Muscle of leg (tissue), 11 donors: Measurements from ENCODE around the gene FHIT. TPM values are rescaled to one million over a fixed set of nuclear protein-coding genes. Genes with fewer than 3 reads are reported as not detected.
A peak's percentile ranks its signal among the peaks of the same experiment; 100 is the strongest.

Experiments
- DNase-seq: peaks from one replicate; pipeline ENCODE4 v3.0.0; 2013
- H3K27ac ChIP-seq: one replicate; pipeline ENCODE4 v1.5.1; 2013; ENCODE audit warnings: mild to moderate bottlenecking, low read length, control low read depth
- H3K27me3 ChIP-seq: one replicate; pipeline ENCODE4 v1.6.1; 2013; ENCODE audit warnings: low read length; ENCODE audit not compliant: control insufficient read depth, insufficient read depth
- H3K36me3 ChIP-seq: one replicate; pipeline ENCODE4 v1.6.1; 2013; ENCODE audit warnings: low read length; ENCODE audit not compliant: control insufficient read depth, insufficient read depth
- H3K4me1 ChIP-seq: one replicate; pipeline ENCODE4 v1.6.1; 2013; ENCODE audit warnings: low read length; ENCODE audit not compliant: control insufficient read depth, insufficient read depth
- H3K4me3 ChIP-seq: one replicate; pipeline ENCODE4 v1.5.1; 2013; ENCODE audit warnings: low read length, control low read depth
- H3K9me3 ChIP-seq: replicated peaks from 2 replicates; pipeline ENCODE4 v1.6.1; 2013; ENCODE audit warnings: low read depth, low read length; ENCODE audit not compliant: control insufficient read depth
- WGBS: methylation state at CpG from one replicate; pipeline ENCODE4 v1.1.5; 2013; ENCODE audit warnings: missing lambda C conversion rate; ENCODE audit not compliant: insufficient coverage; 5-methylcytosine and 5-hydroxymethylcytosine counted together
- polyA plus RNA-seq, 8 donors: library from polyadenylated mRNA; unstranded; fragments of 120-200 nt; gene quantifications; one replicate each; pipeline versions ENCODE4 v1.2.1 to v1.2.3, GENCODE V29; 2013; ENCODE audit warnings: inconsistent platforms in 1 of 8, low replicate concordance in 1 of 8; ENCODE audit not compliant: insufficient read length in 8 of 8, insufficient read depth in 1 of 8
- total RNA-seq: library from RNA; stranded (reverse); fragments of 120-200 nt; gene quantifications from one replicate; pipeline ENCODE4 v1.2.4, GENCODE V29; 2013

The FHIT gene
- total and polyA plus RNA-seq, 9 donors, result 4.1 to 8.0 (median 5.3) TPM

DNA sequence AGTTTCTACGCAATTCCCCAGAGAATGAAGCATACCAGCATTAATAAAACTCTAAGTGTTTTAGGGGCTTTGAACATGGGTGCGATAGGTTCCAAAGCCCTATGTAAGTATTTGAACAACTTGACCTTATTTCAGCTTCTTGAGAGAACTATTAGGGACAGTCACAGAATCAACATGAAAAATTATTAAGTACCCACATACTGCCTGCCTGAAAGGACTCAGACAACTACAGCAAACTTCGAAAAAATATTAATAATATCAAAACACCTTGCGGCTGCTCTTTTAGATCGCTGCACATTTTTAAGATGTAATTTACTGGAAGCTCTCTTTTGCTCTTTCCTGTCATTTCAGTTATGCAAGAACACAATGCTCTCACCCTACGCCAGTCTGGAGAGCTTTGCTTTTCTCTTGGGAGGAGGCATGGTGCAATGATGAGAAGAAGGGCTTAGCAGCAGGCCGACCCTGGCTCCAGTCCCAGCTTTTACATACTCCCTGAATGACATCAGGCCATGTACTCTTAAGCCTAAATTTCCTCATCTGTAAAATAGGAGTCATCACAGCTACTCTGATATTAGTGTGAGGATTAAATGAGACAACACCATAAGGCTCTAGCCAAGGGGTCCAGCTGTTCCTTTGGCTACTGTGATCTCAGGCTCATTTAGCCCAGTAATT is 640.7 kb downstream of the FHIT start:
- Histone ChIP-seq H3K4me1 (peaks cover 2% of the 10 kb centered on the region), H3K4me3 (no peak overlapping the region), H3K27me3 (no peaks in the 10 kb centered on the region), H3K36me3 (no peaks in the 10 kb centered on the region), H3K27ac (no peak overlapping the region), H3K9me3 (no peaks in the 10 kb centered on the region)
- peak; percentile 60 for DNase-seq
- no CpG with 5 or more reads among the region's 7 CpGs for WGBS

DNA sequence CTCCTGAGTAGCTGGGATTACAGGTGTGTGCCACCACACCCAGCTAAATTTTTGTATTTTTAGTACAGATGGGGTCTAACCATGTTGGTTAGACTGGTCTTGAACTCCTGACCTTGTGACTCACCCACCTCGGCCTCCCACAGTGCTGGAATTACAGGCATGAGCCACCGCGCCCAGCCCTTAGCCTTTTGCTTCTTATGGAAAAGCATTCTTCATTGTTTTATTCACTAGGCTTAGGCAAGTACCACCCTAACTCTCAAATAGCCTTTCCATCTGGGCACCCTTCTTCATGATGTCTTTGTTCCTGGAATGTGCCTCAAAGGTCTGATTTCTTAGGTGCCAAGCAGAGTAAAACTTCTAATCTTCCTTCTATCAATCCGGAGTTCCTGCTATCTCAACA is 641.8 kb downstream of the FHIT start:
- 88% methylated on average over 3 of the region's 4 CpGs for WGBS
- no peak for DNase-seq
- Histone ChIP-seq H3K9me3 (no peaks in the 10 kb centered on the region), H3K27me3 (no peaks in the 10 kb centered on the region), H3K4me1 (peaks cover 2% of the 10 kb centered on the region), H3K36me3 (no peaks in the 10 kb centered on the region), H3K27ac (no peak overlapping the region), H3K4me3 (no peak overlapping the region)

DNA sequence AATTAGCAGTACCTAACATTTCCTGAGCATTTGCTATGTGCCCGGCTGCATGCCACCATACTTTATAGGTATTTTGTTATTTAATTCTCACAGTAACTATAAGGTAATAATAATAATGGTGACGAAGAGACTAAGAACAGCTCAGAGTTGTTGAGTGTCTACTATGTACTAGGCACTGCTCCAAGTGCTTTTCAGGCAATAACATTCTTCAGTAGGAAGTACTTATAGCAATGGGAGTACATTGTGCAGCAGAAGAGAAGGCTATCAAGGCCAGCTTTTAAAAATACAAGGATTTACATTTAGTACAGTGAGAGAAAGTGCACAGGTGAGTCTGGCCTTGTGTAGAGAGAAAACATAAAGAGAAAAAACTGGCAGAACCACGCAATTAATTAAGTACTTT is 647.4 kb downstream of the FHIT start:
- no peak for DNase-seq
- whole genome bisulfite sequencing, result 86% methylated on average over 1 of the region's 3 CpGs
- Histone ChIP-seq H3K4me3 (no peak overlapping the region), H3K27ac (no peak overlapping the region), H3K4me1 (no peaks in the 10 kb centered on the region), H3K27me3 (no peaks in the 10 kb centered on the region), H3K36me3 (no peaks in the 10 kb centered on the region), H3K9me3 (no peaks in the 10 kb centered on the region)

DNA sequence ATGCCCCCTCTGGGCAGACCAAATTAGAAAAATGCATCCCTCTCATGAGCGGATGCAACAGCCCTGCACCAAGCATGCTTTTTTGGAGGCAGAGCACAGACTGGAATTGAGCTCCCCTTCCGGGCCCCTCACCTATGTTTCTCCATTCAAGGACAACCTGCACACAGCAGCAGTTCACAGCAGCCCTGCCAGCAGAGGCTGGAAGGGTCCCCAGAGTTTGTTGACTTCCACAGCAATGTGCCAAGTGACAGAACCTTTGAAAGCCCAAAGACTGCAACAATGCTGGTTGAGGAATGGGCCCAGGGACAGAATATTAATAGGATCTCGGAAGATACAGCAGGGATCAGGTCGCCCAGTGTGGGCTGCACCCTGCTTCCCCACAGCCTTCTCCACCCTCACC is 650.4 kb downstream of the FHIT start:
- WGBS, result 98% methylated on average over 4 of the region's 4 CpGs
- DNase-seq, result no peak
- no peaks in the 10 kb centered on the region for H3K27me3 ChIP-seq
- H3K36me3 ChIP-seq, result no peaks in the 10 kb centered on the region
- no peak overlapping the region for H3K4me3 ChIP-seq
- no peaks in the 10 kb centered on the region for H3K4me1 ChIP-seq
- H3K27ac ChIP-seq, result no peak overlapping the region
- H3K9me3 ChIP-seq, result no peaks in the 10 kb centered on the region

DNA sequence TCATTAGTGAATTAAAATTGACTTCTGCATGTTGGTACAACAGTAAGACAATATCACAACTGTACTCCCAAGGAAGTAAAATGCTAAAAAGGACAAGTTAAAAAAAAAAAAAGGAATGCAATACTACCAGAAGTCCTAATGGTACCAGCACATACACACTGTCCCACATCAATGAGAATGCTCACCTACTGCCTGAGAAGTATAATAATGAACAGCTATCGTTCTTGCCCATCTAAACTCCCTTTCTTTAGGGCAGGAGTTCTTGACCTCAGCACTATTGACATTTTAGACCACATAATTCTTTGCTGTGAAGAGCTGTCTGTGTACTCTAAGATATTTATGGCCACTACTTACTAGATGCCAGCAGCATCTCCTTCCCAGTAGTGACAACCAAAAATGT is 651.7 kb downstream of the FHIT start:
- no peaks in the 10 kb centered on the region for H3K4me1 ChIP-seq
- no peak for DNase-seq
- no peak overlapping the region for H3K27ac ChIP-seq
- H3K27me3 ChIP-seq, result no peaks in the 10 kb centered on the region
- WGBS, result no CpG with 5 or more reads among the region's 1 CpG
- no peak overlapping the region for H3K4me3 ChIP-seq
- H3K9me3 ChIP-seq, result no peaks in the 10 kb centered on the region
- H3K36me3 ChIP-seq, result no peaks in the 10 kb centered on the region

DNA sequence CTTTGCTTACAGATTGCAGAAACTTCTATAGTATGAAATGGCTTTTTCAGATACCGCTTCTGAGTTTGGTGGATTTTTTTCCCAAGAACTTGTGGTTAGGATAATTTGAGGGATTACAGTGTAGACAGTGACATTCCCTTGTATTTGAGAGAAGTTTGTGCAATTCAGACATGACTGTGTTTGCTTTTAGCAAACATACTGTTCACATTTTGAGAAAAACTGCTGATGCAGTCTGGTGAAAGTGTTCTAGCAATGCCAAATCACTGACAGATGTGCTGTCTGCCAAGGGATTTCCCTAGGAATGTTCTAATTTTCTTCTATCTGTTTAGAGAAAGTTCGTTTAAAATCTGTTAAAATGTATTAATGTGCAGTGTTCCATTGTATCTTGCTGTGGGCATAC is 652.6 kb downstream of the FHIT start:
- H3K36me3 ChIP-seq, result no peaks in the 10 kb centered on the region

DNA sequence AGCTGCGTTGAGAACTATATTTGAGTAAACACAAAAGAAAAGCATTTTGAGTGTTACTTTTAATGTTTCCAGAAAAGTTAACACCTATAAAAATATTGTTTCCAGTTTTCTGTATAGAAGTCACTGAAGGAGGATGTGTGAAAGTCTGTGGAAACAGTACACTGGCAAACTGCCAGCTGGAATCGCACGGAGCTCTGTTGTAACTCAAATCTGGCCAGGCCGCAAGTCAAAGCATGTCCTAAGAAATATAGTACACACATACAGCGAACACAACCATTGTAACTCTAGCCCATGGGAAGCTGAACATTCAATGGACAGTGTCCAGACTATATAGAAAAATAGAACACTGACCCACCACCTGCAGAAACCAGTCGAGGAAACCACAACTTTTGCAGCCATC is 657.2 kb downstream of the FHIT start:
- Histone ChIP-seq H3K27ac (no peak overlapping the region), H3K36me3 (no peaks in the 10 kb centered on the region), H3K9me3 (no peaks in the 10 kb centered on the region), H3K4me1 (peaks cover 7% of the 10 kb centered on the region), H3K4me3 (no peak overlapping the region), H3K27me3 (no peaks in the 10 kb centered on the region)
- peak; percentile 95 for DNase-seq
- 0% methylated on average over 3 of the region's 6 CpGs for WGBS

More for the DNA sequence above, 652.6 kb downstream of the FHIT start:
- Histone ChIP-seq H3K4me3 (no peak overlapping the region), H3K4me1 (peaks cover 7% of the 10 kb centered on the region), H3K9me3 (no peaks in the 10 kb centered on the region), H3K27me3 (no peaks in the 10 kb centered on the region), H3K27ac (no peak overlapping the region)
- peak; percentile 60 for DNase-seq
- no CpG with 5 or more reads among the region's 2 CpGs for WGBS

DNA sequence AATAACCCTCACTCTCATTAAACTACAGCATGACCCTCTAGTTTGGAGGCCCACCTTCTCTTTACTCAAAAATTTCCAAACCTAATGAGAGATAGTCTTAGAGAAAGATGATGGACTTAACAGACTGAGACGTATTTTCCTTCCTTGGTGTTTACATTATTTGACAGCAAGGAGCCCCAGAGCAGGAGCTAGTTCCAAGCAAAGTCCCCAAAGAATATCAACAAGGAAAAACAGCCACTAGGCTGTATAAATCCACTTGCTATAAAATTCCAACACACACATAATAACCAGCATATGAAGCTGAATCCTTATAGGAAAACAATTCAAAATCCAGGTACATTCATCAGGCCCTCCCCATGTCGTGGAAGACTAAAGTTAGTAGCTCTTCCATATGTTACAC is 660.0 kb downstream of the FHIT start:
- Histone ChIP-seq H3K36me3 (no peaks in the 10 kb centered on the region), H3K9me3 (no peaks in the 10 kb centered on the region), H3K27ac (no peak overlapping the region), H3K4me1 (peaks cover 7% of the 10 kb centered on the region), H3K27me3 (no peaks in the 10 kb centered on the region), H3K4me3 (no peak overlapping the region)
- DNase-seq, result peak; percentile 44
- no CpG with 5 or more reads among the region's 2 CpGs for WGBS

DNA sequence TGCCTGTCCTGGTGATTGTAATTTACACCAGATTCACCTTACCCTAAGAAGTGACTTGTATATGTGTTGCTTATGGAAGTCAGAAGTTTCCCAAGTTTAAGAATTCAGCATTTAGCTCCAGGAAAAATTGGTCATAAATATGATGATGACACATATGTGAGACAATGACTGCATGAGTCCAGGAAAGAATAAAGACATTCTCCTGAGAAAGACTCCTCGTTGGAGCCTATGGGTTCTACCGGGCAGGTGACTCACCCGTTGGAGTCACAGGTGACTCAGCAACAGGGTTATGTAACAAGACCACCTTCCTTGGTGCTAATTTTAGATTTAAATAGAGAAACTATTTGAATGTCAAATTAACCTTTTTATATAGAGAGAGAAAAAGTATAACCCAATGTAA is 662.4 kb downstream of the FHIT start:
- H3K36me3 ChIP-seq, result no peaks in the 10 kb centered on the region
- H3K4me3 ChIP-seq, result no peak overlapping the region
- no peak overlapping the region for H3K27ac ChIP-seq
- no peaks in the 10 kb centered on the region for H3K9me3 ChIP-seq
- no peaks in the 10 kb centered on the region for H3K27me3 ChIP-seq
- no peaks in the 10 kb centered on the region for H3K4me1 ChIP-seq
- no peak for DNase-seq
- 60% methylated on average over 1 of the region's 3 CpGs for WGBS

DNA sequence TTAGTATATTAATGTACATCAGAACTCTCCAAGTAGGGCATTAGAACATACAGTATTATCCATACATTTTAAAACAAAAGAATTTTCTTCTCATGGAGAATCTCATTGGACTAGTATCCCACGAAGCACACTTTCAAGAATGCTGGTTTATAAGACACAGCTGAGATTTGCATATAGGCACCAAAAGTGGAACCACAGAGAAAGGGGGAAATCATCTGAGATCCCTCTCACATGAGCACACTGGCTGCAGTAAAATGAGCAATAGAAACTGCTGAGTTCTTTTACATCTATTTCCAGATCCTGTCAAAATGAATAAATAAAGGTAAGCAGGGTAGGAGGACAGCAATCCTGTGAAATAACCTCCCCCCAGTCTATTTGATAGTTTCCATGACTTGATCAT is 665.3 kb downstream of the FHIT start:
- Histone ChIP-seq H3K27ac (no peak overlapping the region), H3K4me1 (no peaks in the 10 kb centered on the region), H3K9me3 (no peaks in the 10 kb centered on the region), H3K4me3 (no peak overlapping the region), H3K36me3 (no peaks in the 10 kb centered on the region), H3K27me3 (no peaks in the 10 kb centered on the region)
- 0% methylated on average over 1 of the region's 1 CpG for WGBS
- DNase-seq, result no peak

DNA sequence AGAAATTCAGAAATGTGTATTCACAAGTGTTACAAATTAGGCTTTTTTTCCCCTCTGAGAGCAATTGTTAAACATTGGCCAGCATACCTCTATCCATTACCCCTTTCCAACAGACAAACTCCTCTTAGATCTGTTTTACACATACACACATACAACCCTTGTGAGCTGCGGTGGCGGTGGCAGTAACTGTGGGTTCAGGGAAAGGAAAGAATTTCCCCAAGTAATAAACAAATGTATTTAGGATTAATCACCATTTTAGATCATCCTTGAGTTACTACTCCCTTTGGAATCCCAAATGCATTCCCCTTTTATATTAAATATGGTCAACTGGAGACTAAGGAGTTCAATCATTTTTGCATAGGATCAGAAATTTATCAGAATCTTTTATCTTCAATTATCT is 667.0 kb downstream of the FHIT start:
- Histone ChIP-seq H3K27ac (no peak overlapping the region), H3K27me3 (no peaks in the 10 kb centered on the region), H3K4me3 (no peak overlapping the region), H3K9me3 (no peaks in the 10 kb centered on the region), H3K4me1 (no peaks in the 10 kb centered on the region), H3K36me3 (no peaks in the 10 kb centered on the region)
- WGBS, result no CpG with 5 or more reads among the region's 2 CpGs
- DNase-seq, result no peak
